ENCODE results near the gene FAM240B.

Gene FAM240B

GRCh38 chr9:38662763-38663593 lies 57.0 kb downstream of the FAM240B start:
- no peak for DNase-seq

DNA sequence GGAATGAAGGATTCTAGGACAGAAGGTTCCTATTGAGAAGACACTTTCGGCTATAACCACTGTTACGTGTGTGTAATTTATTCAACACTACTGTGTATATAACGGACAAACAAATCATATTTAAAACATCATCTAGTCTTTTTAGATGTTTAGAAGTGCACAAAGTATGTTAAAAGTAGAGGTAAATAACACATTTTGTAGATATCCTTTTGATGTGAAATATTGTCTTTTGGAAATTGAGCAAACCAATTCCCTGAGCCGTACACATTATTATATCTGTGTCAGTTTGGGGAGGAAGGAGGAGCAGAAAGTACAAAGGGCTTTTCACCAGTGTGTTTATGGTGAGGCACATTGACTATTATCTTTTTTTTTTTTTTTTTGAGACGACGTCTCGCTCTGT lies 60.4 kb downstream of the FAM240B start:
- no peak for DNase-seq

- no peak for DNase-seq
These were observed 63.0 kb downstream of the FAM240B start for GRCh38 chr9:38656896-38657295.

DNA sequence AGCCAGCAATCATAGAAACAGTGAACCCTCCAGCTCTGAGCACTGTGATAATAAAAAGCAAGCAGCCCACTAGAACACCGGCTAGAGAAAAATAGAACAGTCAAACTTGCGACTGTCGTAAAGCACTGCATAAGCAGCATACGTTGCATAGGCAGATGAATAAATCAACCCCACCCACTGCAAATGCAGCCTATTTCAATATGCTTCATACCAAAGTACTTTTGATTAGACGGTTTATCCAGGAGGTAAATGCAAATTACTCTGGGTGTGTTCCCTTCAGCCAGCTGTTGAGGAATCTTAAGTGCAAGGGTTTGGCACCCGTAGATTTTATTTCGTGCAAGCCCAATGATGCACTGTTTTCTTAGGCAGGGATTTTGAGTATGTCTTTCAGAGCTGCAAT lies 67.4 kb downstream of the FAM240B start:
- DNase-seq: no peak

GRCh38 chr9:38652044-38652443 lies 67.9 kb downstream of the FAM240B start:
- DNase-seq: no peak

DNA sequence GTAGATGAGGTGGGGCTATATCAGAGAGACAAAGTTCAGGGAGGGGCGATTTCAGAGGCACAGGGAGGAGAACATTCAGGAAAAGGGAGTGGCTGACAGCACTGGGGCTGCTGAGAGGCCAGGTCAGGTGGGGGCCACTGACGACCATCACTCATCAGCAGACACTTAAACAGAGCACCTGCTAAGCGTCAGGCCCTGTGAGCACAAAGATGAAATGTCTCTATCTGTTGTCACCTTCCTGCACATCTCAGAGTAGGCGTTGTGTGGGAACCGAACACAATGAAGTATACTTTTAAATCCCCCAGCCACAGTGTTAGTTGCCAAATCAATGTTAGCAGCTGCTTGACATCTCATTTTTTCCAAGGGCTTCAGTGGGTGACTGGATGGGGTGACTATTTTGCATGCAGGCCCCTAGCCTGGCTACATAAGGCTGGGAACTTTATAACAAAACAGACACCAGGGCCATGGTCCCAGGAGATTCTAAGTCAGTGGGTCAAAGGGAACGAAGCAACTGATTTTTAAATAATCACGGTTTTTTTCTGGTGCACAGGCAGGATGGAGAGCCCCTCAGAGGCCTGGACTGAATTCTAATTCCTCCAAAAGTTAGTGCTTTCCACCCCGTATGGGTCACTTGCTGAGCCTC lies 68.4 kb downstream of the FAM240B start:
- DNase-seq: no peak

DNA sequence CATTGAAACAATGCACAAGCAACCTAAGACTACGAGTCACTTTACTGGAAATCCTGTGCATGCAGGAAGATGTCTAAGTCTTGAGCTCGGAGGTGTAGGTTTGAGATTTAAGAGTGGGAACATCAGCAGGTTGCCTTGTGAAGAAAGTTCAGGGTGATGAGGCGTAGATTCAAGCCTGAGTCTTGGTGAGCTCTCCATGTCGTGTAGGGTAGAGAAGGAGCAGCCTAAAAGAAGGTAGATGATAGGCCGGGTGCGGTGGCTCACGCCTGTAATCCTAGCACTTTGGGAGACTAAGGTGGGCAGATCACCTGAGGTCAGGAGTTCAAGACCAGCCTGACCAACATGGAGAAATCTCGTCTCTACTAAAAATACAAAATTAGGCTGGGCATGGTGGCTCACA lies 69.4 kb downstream of the FAM240B start:
- no peak for DNase-seq

DNA sequence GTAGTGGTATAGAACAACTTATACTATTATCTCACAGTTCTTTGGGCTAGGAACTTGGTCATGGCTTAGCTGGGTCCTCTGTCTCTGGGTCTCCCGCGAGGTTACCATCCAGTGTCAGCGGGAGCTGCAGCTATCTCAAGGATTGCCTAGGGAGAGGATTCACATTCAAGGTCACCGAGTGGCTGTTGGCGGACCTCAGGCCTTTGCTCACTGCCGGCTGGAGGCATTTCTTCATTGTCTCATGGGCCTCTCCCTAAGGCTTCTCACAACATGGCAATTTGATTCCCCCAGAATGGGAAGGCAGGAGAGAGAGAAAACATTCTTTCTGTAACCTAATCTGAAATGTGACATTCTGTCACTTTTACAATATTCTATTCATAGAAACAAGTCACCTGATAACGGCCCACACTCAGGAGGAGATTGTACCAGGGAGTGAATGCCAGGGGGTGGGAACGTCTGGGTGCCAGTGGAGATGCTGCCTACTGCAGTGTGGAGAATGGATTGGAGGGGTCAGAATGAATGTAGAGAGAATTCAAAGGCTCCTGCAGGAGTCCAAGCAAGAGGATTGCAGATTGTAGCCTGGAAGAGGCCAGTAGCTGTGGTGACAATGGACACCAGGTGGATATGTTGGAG lies 70.1 kb downstream of the FAM240B start:
- no peak for DNase-seq

DNA sequence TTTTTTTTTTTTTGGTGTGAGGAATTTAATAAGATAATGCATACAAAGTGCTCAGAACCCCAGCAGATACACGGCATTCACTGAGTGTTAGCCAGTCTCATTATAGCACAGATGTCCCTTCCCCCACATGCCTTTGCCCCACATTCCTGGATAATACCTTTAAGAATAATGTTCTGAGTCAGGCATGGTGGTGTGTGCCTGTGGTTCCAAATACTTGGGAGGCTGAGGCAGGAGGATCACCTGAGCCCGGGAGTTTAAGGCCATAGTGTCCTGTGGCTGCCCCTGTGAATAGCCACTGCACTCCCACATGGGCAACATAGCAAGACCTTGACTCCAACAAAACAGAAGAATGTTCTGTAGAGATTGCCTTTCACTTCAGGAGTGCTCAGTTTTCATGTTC lies 75.3 kb downstream of the FAM240B start:
- DNase-seq: no peak

Data from GF-D8 (cell line).